Activated CD4-positive, CD25-positive, alpha-beta regulatory T cell treated with anti-CD3 and anti-CD28 coated beads, Interleukin-2, amount 50 U/mL, for 24 hours (primary cell): ENCODE results near the gene RNF181.
A peak's percentile ranks its signal among the peaks of the same experiment; 100 is the strongest.
"Not testable (repeated sequence)": the region's sequence is repeated elsewhere in the genome, so short reads cannot be mapped to it uniquely, and the experiment has no call there.

Experiments
- ATAC-seq, 2 donors: fragments of 150-1000 bp; cut with Tn5 transposase; one replicate each; pipeline ENCODE4 v1.10.0; 2021; ENCODE audit warnings: mild to moderate bottlenecking in 1 of 2, moderate library complexity in 1 of 2

Gene RNF181

GRCh38 chr2:85615413-85615728 is 19.8 kb downstream of the RNF181 start:
- ATAC-seq: no peak

- not testable (repeated sequence) for ATAC-seq
These were observed 22.2 kb downstream of the RNF181 start for GRCh38 chr2:85617723-85618122.

GRCh38 chr2:85619617-85620016 is 24.1 kb downstream of the RNF181 start:
- ATAC-seq: no peak

GRCh38 chr2:85621338-85621737 is 25.8 kb downstream of the RNF181 start:
- ATAC-seq: no peak

- ATAC-seq: no peak
These were observed 28.4 kb downstream of the RNF181 start for GRCh38 chr2:85623991-85624390.

GRCh38 chr2:85628658-85629057 is 33.1 kb downstream of the RNF181 start:
- peak in 1 of 2 donors; percentile 71 for ATAC-seq

- ATAC-seq: no peak
These were observed 35.8 kb downstream of the RNF181 start for GRCh38 chr2:85631316-85631715.

GRCh38 chr2:85635011-85635410 is 39.5 kb downstream of the RNF181 start:
- ATAC-seq: no peak

- ATAC-seq: no peak
These were observed 40.1 kb downstream of the RNF181 start for GRCh38 chr2:85635636-85636035.

- peak; percentile 97 for ATAC-seq
These were observed 47.2 kb downstream of the RNF181 start for GRCh38 chr2:85642725-85643124.

- no peak for ATAC-seq
These were observed 49.4 kb downstream of the RNF181 start for GRCh38 chr2:85644909-85645308.

GRCh38 chr2:85646166-85646565 is 50.6 kb downstream of the RNF181 start:
- ATAC-seq: no peak
